Measurements from ENCODE around the gene SIGLEC6.

SIGLEC6 gene

DNA sequence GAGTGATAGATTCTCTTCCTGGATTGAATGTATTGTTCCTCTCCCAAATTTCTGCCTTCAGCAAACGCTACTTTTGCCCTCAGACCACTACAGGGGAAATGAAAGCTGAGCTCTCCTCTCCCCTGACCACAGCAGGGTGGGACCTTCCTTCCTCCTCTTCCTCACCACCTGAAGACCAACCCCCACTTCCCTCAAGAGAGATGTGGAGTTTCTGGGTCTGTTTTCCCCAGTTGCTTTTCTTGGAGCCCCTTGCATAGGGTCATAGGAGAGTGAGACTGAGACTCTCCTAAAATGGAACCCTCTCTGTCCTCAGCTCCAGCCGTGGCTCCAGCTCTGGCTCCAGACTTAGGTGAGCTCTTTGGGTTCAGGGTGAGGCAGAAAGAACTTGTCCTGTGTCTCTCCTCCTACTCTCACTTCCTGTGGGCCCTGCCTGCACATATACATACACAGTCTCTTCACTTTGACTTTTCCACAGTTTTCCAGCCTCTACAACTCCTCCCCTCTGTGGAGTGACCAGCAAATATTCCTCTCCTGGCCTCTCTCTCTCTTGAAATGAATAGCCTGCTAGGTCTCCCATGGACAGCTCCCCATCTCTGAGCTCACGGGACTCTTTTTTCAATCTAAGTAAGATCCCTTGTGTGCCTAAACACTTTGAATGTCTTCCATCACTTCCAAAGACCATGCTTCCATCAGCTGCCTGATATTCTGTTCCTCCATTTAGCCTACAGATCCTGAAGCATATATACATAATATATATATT, 20.4 kb upstream of the SIGLEC6 start:
- peaks cover 0 to 5% of the 10 kb centered on the region in 2 experiments for H3K27me3 ChIP-seq (ENCODE audit: control insufficient read depth in 1 of 2, insufficient read depth in 1 of 2, low read length in 2 of 2)
- no peak overlapping the region for H3K4ac ChIP-seq (ENCODE audit: low read depth in 1 of 2, low read length in 2 of 2)
- WGBS, result 53% methylated on average over 3 of the region's 3 CpGs
- no peak overlapping the region for H3K4me3 ChIP-seq (ENCODE audit: insufficient read depth in 1 of 2, low read depth in 1 of 2, low read length in 2 of 2)
- H3K18ac ChIP-seq (ENCODE audit: low read depth in 1 of 2, low read length in 2 of 2), result no peak overlapping the region
- H2AK5ac ChIP-seq (ENCODE audit: low read length, severe bottlenecking), result no peak overlapping the region
- H2BK5ac ChIP-seq (ENCODE audit: low read depth, low read length, poor library complexity, severe bottlenecking), result no peak overlapping the region
- no peak overlapping the region for H2BK15ac ChIP-seq (ENCODE audit: low read depth, poor library complexity, severe bottlenecking)
- no peak overlapping the region for H3K4me2 ChIP-seq (ENCODE audit: low read length, poor library complexity, severe bottlenecking)
- no peaks in the 10 kb centered on the region for H3K36me3 ChIP-seq (ENCODE audit: control insufficient read depth in 1 of 2, insufficient read depth in 2 of 2, low read depth in 1 of 2, low read length in 2 of 2)
- no peak overlapping the region for H3K9ac ChIP-seq (ENCODE audit: low read length)
- no peak overlapping the region for H2BK120ac ChIP-seq (ENCODE audit: low read depth, low read length)
- no peak overlapping the region for H2BK12ac ChIP-seq (ENCODE audit: low read length in 2 of 2)
- H4K8ac ChIP-seq (ENCODE audit: low read length), result no peak overlapping the region
- no peak overlapping the region for H2AFZ ChIP-seq (ENCODE audit: low read depth, low read length)
- no peak overlapping the region for H3K23ac ChIP-seq (ENCODE audit: low read length in 2 of 2)
- no peaks in the 10 kb centered on the region for H3K79me1 ChIP-seq (replicated peaks; ENCODE audit: low read length, poor library complexity, severe bottlenecking)
- H3K14ac ChIP-seq (ENCODE audit: low read length in 2 of 2), result no peak overlapping the region
- peaks cover 7% of the 10 kb centered on the region for H3K9me3 ChIP-seq (ENCODE audit: control insufficient read depth, low read length)
- H3K4me1 ChIP-seq (ENCODE audit: control insufficient read depth, insufficient read depth, low read depth, low read length), result peaks cover 1% of the 10 kb centered on the region
- no peak for DNase-seq
- no peak overlapping the region for H3K27ac ChIP-seq (ENCODE audit: low read length, poor library complexity, severe bottlenecking)
- no peak overlapping the region for H4K91ac ChIP-seq (ENCODE audit: low read length)

DNA sequence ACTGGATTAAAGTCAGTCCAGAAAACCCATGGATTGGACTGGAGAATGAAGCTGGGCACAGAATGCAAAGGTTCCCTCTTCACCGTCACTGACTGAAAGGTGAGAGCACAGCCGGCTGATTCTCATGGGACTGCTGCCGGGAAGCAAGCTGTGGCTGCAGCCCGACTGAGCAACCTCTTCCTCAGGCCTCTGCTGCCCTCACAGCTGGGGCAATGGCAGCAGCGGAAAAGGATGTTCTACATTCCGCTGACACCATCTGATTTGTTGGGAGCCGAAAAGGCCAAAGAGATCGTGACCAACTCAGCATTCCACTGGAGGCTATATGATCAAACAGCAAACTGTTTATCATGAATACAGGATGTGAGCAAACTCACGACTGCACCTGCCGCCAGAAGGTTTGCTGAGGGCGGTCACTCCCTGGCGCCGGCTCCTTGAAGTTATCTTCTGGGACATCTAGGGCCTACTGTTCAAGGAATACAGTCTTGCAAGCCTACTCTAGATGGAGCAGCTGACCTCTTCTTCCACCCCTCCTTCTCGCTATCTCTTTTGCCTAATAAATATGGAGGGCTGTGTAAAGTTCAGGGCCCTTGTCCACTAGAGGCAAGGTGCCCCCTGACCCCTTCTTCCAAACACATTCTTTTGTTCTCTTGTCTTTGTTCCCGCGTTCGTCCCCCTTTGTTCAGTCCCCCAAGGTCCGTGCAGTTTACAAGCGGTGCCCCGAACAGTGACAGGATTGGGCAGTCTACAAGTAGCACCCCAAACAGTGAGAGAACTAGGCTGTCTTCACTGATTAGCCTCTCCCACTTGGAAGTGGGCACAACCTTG, 19.6 kb upstream of the SIGLEC6 start:
- Histone ChIP-seq H3K14ac (ENCODE audit: low read length in 2 of 2) (no peak overlapping the region), H3K9me3 (ENCODE audit: control insufficient read depth, low read length) (peaks cover 7% of the 10 kb centered on the region), H2BK12ac (ENCODE audit: low read length in 2 of 2) (no peak overlapping the region), H2AFZ (ENCODE audit: low read depth, low read length) (no peak overlapping the region), H2BK120ac (ENCODE audit: low read depth, low read length) (no peak overlapping the region), H3K9ac (ENCODE audit: low read length) (no peak overlapping the region), H4K91ac (ENCODE audit: low read length) (no peak overlapping the region), H3K79me1 (replicated peaks; ENCODE audit: low read length, poor library complexity, severe bottlenecking) (no peaks in the 10 kb centered on the region), H3K4me1 (ENCODE audit: control insufficient read depth, insufficient read depth, low read depth, low read length) (peaks cover 1% of the 10 kb centered on the region), H3K36me3 (ENCODE audit: control insufficient read depth in 1 of 2, insufficient read depth in 2 of 2, low read depth in 1 of 2, low read length in 2 of 2) (no peaks in the 10 kb centered on the region), H3K4ac (ENCODE audit: low read depth in 1 of 2, low read length in 2 of 2) (no peak overlapping the region), H3K27me3 (ENCODE audit: control insufficient read depth in 1 of 2, insufficient read depth in 1 of 2, low read length in 2 of 2) (peaks cover 0 to 6% of the 10 kb centered on the region in 2 experiments), H3K18ac (ENCODE audit: low read depth in 1 of 2, low read length in 2 of 2) (no peak overlapping the region), H4K8ac (ENCODE audit: low read length) (no peak overlapping the region), H2AK5ac (ENCODE audit: low read length, severe bottlenecking) (no peak overlapping the region), H2BK15ac (ENCODE audit: low read depth, poor library complexity, severe bottlenecking) (no peak overlapping the region), H3K4me3 (ENCODE audit: insufficient read depth in 1 of 2, low read depth in 1 of 2, low read length in 2 of 2) (no peak overlapping the region), H2BK5ac (ENCODE audit: low read depth, low read length, poor library complexity, severe bottlenecking) (no peak overlapping the region), H3K23ac (ENCODE audit: low read length in 2 of 2) (no peak overlapping the region), H3K4me2 (ENCODE audit: low read length, poor library complexity, severe bottlenecking) (no peak overlapping the region), H3K27ac (ENCODE audit: low read length, poor library complexity, severe bottlenecking) (no peak overlapping the region)
- DNase-seq, result no peak
- 85% methylated on average over 20 of the region's 20 CpGs for WGBS

- H2BK12ac ChIP-seq (ENCODE audit: low read length in 2 of 2), result no peak overlapping the region
- peaks cover 1% of the 10 kb centered on the region for H3K4me1 ChIP-seq (ENCODE audit: control insufficient read depth, insufficient read depth, low read depth, low read length)
- no peak for DNase-seq
- no peak overlapping the region for H2BK120ac ChIP-seq (ENCODE audit: low read depth, low read length)
- H3K4ac ChIP-seq (ENCODE audit: low read depth in 1 of 2, low read length in 2 of 2), result no peak overlapping the region
- H3K9me3 ChIP-seq (ENCODE audit: control insufficient read depth, low read length), result peaks cover under 1% of the 10 kb centered on the region
- no peak overlapping the region for H4K8ac ChIP-seq (ENCODE audit: low read length)
- H3K18ac ChIP-seq (ENCODE audit: low read depth in 1 of 2, low read length in 2 of 2), result no peak overlapping the region
- 58% methylated on average over 8 of the region's 8 CpGs for WGBS
- no peak overlapping the region for H3K4me3 ChIP-seq (ENCODE audit: insufficient read depth in 1 of 2, low read depth in 1 of 2, low read length in 2 of 2)
- no peak overlapping the region for H3K9ac ChIP-seq (ENCODE audit: low read length)
- no peaks in the 10 kb centered on the region for H3K79me1 ChIP-seq (replicated peaks; ENCODE audit: low read length, poor library complexity, severe bottlenecking)
- H3K27me3 ChIP-seq (ENCODE audit: control insufficient read depth in 1 of 2, insufficient read depth in 1 of 2, low read length in 2 of 2), result peaks cover 0 to 9% of the 10 kb centered on the region in 2 experiments
- H4K91ac ChIP-seq (ENCODE audit: low read length), result no peak overlapping the region
- no peak overlapping the region for H3K23ac ChIP-seq (ENCODE audit: low read length in 2 of 2)
- no peak overlapping the region for H2AK5ac ChIP-seq (ENCODE audit: low read length, severe bottlenecking)
- no peak overlapping the region for H3K27ac ChIP-seq (ENCODE audit: low read length, poor library complexity, severe bottlenecking)
- no peak overlapping the region for H2AFZ ChIP-seq (ENCODE audit: low read depth, low read length)
- H3K36me3 ChIP-seq (ENCODE audit: control insufficient read depth in 1 of 2, insufficient read depth in 2 of 2, low read depth in 1 of 2, low read length in 2 of 2), result no peaks in the 10 kb centered on the region
- no peak overlapping the region for H2BK5ac ChIP-seq (ENCODE audit: low read depth, low read length, poor library complexity, severe bottlenecking)
- H3K4me2 ChIP-seq (ENCODE audit: low read length, poor library complexity, severe bottlenecking), result no peak overlapping the region
- H3K14ac ChIP-seq (ENCODE audit: low read length in 2 of 2), result no peak overlapping the region
- H2BK15ac ChIP-seq (ENCODE audit: low read depth, poor library complexity, severe bottlenecking), result no peak overlapping the region
These were observed 18.3 kb upstream of the SIGLEC6 start for GRCh38 chr19:51549533-51550324.

DNA sequence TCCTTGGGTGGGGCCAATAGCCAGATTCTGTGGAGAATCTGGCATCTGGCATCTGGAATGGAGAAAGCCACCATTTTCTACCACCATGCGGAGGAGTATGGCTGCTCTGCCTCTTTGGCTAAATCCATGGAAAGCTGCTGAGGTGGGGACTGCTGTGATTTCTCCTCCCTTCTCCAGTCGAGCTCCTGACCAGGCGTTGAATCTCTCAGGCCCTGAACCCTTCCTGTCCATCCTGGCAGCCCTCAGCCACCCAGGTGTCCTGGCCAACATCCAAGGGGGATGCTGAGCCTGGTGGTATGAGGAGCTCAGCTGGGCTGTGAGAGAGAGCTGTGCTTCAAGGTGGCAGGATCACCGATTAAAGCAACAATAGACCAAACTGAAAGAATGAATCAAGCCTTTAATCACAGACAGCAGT, 17.4 kb upstream of the SIGLEC6 start:
- H3K4me2 ChIP-seq (ENCODE audit: low read length, poor library complexity, severe bottlenecking), result no peak overlapping the region
- no peak overlapping the region for H3K4ac ChIP-seq (ENCODE audit: low read depth in 1 of 2, low read length in 2 of 2)
- peaks cover 0 to 9% of the 10 kb centered on the region in 2 experiments for H3K27me3 ChIP-seq (ENCODE audit: control insufficient read depth in 1 of 2, insufficient read depth in 1 of 2, low read length in 2 of 2)
- 89% methylated on average over 1 of the region's 4 CpGs for WGBS
- H3K23ac ChIP-seq (ENCODE audit: low read length in 2 of 2), result no peak overlapping the region
- no peaks in the 10 kb centered on the region for H3K9me3 ChIP-seq (ENCODE audit: control insufficient read depth, low read length)
- DNase-seq, result no peak
- H4K91ac ChIP-seq (ENCODE audit: low read length), result peak overlapping the region; percentile 22
- H2BK120ac ChIP-seq (ENCODE audit: low read depth, low read length), result no peak overlapping the region
- H2AFZ ChIP-seq (ENCODE audit: low read depth, low read length), result no peak overlapping the region
- peak overlapping the region in 1 of 2 experiments; percentile 25 for H2BK12ac ChIP-seq (ENCODE audit: low read length in 2 of 2)
- no peak overlapping the region for H3K18ac ChIP-seq (ENCODE audit: low read depth in 1 of 2, low read length in 2 of 2)
- H3K4me1 ChIP-seq (ENCODE audit: control insufficient read depth, insufficient read depth, low read depth, low read length), result peaks cover 1% of the 10 kb centered on the region
- H2BK5ac ChIP-seq (ENCODE audit: low read depth, low read length, poor library complexity, severe bottlenecking), result no peak overlapping the region
- no peak overlapping the region for H2BK15ac ChIP-seq (ENCODE audit: low read depth, poor library complexity, severe bottlenecking)
- H2AK5ac ChIP-seq (ENCODE audit: low read length, severe bottlenecking), result no peak overlapping the region
- no peak overlapping the region for H3K9ac ChIP-seq (ENCODE audit: low read length)
- H3K14ac ChIP-seq (ENCODE audit: low read length in 2 of 2), result no peak overlapping the region
- no peak overlapping the region for H3K27ac ChIP-seq (ENCODE audit: low read length, poor library complexity, severe bottlenecking)
- no peaks in the 10 kb centered on the region for H3K79me1 ChIP-seq (replicated peaks; ENCODE audit: low read length, poor library complexity, severe bottlenecking)
- H3K36me3 ChIP-seq (ENCODE audit: control insufficient read depth in 1 of 2, insufficient read depth in 2 of 2, low read depth in 1 of 2, low read length in 2 of 2), result no peaks in the 10 kb centered on the region
- no peak overlapping the region for H4K8ac ChIP-seq (ENCODE audit: low read length)
- H3K4me3 ChIP-seq (ENCODE audit: insufficient read depth in 1 of 2, low read depth in 1 of 2, low read length in 2 of 2), result no peak overlapping the region
